Omental fat pad (tissue), 4 donors: ENCODE results near the gene MPIG6B. TPM values are rescaled to one million over a fixed set of nuclear protein-coding genes. Genes with fewer than 3 reads are reported as not detected.

Experiments
- ATAC-seq: fragments of 150-250 bp; one replicate; pipeline ENCODE4 v1.9.1; 2016; ENCODE audit warnings: mild to moderate bottlenecking, moderate library complexity; ENCODE audit not compliant: low FRiP score
- DNase-seq: peaks from one replicate; pipeline ENCODE4 v3.0.0-alpha.2; 2019; ENCODE audit warnings: low spot score
- CTCF ChIP-seq, 3 donors: fragments of 450-650 bp; IDR thresholded peaks; one replicate each; pipeline ENCODE4 v1.5.1; 2016 to 2017; ENCODE audit warnings: antibody characterized with exemption in 3 of 3, mild to moderate bottlenecking in 3 of 3, moderate library complexity in 2 of 3
- total RNA-seq, 4 donors: library from RNA; depleted of rRNA; stranded (reverse); fragments of >200 nt; gene quantifications; one replicate each; pipeline ENCODE4 v1.1.0, GENCODE V29; 2016

Gene MPIG6B
- total RNA-seq, 4 donors from 2014 or later, result 0.84 TPM; not detected in 3

GRCh38 chr6:31691078-31691463, 32.1 kb upstream of the MPIG6B start:
- ATAC-seq (no peak), DNase-seq (no peak)
- no peak for TF ChIP-seq CTCF (IDR thresholded peaks at IDR 0.05)

GRCh38 chr6:31691564-31692108, 31.5 kb upstream of the MPIG6B start:
- ATAC-seq (no peak), DNase-seq (no peak)
- TF ChIP-seq CTCF (IDR thresholded peaks at IDR 0.05), result no peak

- ATAC-seq (no peak), DNase-seq (no peak)
- TF ChIP-seq CTCF (IDR thresholded peaks at IDR 0.05), result no peak
Measured at GRCh38 chr6:31692353-31692752, 30.8 kb upstream of the MPIG6B start.

- ATAC-seq (no peak), DNase-seq (no peak)
- no peak for TF ChIP-seq CTCF (IDR thresholded peaks at IDR 0.05)
Measured at GRCh38 chr6:31692886-31693285, 30.3 kb upstream of the MPIG6B start.

GRCh38 chr6:31693535-31693934, 29.6 kb upstream of the MPIG6B start:
- ATAC-seq (no peak), DNase-seq (no peak)
- no peak for TF ChIP-seq CTCF (IDR thresholded peaks at IDR 0.05)

- DNase-seq (no peak), ATAC-seq (no peak)
- TF ChIP-seq CTCF (IDR thresholded peaks at IDR 0.05), result no peak
Measured at GRCh38 chr6:31697555-31697954, 25.6 kb upstream of the MPIG6B start.

- TF ChIP-seq CTCF (IDR thresholded peaks at IDR 0.05), result no peak
Measured at GRCh38 chr6:31700740-31701401, 22.3 kb upstream of the MPIG6B start.

More at GRCh38 chr6:31700740-31701401, 22.3 kb upstream of the MPIG6B start:
- ATAC-seq (no peak), DNase-seq (no peak)
